ENCODE results near the gene ZNF91.
A peak's percentile ranks its signal among the peaks of the same experiment; 100 is the strongest.
"Not testable (repeated sequence)": the region's sequence is repeated elsewhere in the genome, so short reads cannot be mapped to it uniquely, and the experiment has no call there.

ZNF91 gene

GRCh38 chr19:23395041-23395721, at the start of gene ZNF91:
TSS of gene ZNF91 (minus strand) at chr19:23395471. CDS start at chr19:23395354, 117 bp downstream.
- peak; percentile 83 for DNase-seq

DNA sequence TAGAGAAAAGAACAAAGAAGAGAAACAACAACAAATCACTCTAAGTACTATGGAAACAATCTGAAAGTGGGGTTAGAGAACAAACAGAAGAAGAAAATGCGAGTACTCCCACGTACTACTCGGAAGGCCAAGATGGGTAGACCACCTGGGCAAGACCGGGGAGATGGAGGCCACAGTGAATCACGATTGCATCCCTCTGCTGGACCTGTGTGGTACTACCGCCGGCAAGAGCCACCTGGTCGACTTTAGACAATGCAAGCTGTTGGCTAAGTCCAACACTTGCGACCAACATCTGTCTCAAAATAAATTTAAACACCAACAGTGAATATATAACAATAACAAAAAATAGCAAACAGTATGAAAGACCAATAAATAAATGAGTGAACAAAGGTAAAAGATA, 45.5 kb upstream of the ZNF91 start:
- DNase-seq, result no peak

DNA sequence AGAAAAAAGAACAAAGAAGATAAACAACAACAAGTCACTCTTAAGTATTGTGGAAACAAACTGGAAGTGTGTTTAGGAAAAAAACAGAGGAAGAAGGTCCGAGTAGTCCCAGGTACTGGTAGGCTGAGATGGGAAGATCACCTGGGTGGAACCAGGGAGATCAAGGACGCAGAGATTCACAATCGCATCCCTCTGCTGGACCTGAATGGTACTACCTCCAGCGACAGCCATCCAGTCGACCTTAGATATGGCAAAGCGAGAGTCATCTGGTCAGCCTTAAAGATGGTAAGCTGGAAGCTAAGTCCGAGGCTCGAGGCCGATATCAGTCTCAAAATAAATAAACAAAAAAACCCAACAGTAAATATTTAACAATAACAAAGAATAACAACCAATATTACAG, 44.9 kb upstream of the ZNF91 start:
- DNase-seq, result no peak

DNA sequence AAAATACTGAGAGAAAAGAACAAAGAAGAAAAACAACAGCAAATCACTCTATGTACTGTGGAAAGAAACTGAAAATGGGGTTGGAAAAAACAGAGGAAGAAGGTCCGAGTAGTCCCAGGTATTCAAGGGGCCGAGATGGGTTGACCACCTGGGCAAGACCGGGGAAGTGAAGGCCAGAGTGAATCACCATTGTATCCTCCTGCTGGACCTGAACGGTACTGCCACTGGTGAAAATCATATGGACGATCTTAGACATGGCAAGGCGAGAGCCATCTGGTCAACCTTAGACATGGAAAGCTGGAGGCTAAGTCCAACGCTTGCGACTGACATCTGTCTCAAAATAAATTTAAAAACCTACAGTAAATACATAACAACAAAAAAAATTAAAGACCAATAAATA, 44.4 kb upstream of the ZNF91 start:
- DNase-seq, result no peak

DNA sequence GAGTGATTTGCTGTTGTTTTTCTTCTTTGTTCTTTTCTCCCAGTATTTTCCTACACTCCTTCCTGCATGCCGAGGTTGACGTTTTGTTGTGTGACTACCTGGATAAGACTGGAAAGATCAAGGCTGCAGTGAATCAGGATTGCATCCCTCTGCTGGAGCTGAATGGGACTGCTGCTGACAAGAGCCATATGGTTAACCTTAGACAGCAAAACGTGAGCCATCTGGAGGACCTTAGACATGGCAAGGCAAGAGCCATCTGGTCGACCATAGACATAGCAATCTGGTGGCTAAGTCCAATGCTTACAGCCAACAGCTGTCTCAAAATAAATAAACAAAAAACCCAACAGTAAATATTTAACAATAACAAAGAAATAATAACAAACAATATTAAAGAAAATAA, 42.6 kb upstream of the ZNF91 start:
- DNase-seq, result no peak

- no peak for DNase-seq
These were observed 41.7 kb upstream of the ZNF91 start for GRCh38 chr19:23436944-23437343.

DNA sequence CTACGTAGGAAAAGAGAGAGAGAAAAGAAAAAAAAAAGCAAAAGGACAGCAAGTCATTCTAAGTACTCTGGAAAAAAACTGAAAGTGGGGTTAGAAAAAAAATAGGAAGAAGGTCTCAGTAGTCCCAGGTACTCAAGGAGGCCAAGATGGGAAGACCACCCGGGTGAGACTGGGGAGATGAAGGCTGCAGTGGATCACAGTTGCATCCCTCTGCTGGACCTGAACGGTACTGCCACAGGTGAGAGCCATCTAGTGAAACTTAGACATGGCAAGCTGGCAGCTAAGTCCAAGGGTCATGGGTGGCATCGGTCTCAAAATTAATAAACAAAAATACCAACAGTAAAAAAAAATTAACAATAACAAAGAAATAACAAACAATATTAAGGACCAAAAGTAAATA, 41.0 kb upstream of the ZNF91 start:
- DNase-seq, result no peak

DNA sequence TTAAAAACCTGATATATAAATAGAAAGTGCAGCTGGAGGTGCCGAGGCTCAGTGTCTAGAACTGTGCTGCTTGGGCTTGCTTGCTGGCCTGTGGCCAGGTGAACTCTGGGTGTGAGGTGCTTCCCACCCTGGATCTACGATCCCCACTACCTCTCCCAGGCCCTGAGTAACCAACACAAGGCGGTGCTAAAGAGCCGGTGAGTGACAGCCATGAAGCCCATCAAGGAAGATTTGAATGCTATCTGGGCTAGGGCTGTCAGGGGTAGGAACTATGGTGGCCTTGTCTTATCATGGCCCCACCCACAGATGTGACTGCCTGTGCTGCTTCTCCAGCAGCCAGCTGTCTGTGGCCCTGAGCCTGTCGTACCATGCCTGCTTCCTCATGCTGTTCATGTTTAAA, 25.6 kb upstream of the ZNF91 start:
- DNase-seq, result no peak

GRCh38 chr19:23419261-23419660, 24.0 kb upstream of the ZNF91 start:
- DNase-seq, result not testable (repeated sequence)

GRCh38 chr19:23415561-23416191, 20.4 kb upstream of the ZNF91 start:
- DNase-seq, result no peak

DNA sequence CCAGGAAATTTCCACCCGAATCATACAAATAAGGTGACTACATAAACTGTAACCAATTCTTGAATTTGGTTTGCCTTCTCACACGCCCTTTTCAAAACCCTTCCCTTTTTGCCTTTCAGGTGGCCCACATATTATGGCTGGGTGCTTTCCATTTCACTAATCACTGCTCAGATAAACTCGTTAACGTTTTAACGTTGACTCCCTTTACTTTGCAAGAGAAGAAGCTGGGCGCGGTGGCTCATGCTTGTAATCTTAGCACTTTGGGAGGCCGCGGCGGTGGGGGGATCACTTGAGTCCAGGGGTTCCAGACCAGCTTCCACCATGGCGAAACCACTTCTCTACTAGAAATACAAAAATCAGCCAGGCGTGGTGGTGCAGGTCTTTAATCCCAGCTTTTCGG, 19.8 kb upstream of the ZNF91 start:
- DNase-seq, result no peak

DNA sequence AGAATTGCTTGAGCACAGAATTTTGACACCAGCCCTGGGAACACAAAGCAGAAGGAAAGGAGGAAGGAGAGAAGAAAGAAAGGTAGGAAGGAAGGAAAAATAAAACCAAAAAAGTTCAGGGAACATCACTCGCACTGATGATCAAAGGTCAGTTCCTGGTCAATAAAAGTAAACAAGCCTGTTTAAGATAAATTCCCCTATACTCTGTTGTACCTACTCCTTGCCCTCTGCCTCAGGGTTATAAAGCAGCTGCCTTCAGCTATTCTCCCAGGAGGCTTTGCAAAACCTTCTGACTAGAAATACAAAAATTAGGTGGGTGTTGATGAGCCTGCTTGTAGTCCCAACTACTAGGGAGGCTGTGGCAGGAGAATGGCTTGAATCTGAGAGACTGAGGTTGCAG, 14.9 kb upstream of the ZNF91 start:
- DNase-seq, result no peak

DNA sequence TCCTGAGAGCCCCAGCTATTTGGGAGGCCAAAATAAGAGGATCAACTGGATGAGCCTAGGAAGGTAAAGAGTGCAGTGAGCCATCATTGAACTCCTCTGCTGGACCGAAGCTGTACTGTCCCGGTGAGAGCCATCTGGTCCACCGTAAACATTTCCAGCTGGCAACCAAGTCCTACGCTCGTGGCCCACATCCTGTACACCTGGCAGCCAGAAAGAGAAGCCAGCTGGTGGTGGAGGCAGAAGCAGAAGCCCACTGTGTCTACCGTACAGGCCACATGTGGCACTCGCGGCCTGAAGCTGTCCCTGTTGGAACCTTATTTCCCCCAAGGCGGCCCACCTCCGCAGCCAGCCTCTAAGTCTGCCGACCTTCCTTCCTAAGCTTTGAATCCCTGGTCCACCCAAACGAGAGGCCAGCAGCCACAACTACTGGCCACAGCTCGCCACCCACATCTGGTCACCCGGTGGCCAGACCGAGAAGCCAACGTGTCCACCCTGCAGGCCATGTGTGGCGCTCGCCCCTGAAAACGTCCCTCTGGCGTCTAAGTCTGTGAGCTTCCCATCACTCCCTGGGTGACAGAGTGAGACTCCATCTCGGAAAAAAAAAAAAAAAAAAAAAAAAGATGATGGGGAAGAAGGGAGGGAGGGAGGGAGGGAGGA, 14.2 kb upstream of the ZNF91 start:
- no peak for DNase-seq

DNA sequence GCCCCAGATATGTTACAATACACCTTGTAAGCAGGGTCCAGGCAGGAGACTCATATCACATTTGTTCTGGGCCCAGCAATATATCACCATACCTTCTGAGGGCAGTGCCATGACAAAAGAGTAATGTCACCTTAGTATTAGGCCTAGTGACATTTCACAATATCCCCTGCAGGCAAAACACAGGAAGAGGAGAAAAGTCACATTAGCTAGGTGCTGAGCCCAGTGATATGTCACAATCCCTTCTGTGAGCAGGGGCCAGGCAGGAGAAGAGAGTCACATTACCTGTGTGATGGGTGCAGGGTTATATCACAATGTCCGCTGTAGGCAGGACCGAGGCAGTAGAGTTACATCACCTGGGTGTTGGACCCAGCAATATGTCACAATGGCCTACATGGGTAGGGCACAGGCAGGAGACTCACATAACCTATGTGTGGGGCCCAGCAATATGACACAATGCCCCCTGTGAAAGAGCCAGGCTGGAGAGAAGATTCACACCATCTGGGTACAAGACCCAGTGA, 12.4 kb upstream of the ZNF91 start:
- no peak for DNase-seq

- DNase-seq, result no peak
These were observed 11.4 kb upstream of the ZNF91 start for GRCh38 chr19:23406721-23407120.

DNA sequence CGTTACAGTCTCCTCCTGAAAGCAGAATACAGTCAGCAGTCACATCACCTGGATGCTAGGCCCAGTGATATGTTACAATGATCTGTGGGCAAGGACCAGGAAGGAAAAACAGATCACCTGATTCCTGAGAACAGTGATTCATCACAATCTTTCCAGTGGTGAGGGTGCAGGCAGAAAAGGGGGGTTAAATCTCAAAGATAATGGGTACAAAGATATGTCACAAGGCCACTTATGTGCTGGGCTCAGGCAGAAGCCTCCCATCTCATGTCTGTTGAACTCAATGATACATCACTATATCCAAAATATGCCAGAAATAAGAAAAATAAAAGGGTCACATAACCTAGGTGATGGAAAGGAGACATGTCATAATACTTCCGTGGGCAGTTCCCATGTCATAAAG, 10.8 kb upstream of the ZNF91 start:
- DNase-seq, result no peak

- no peak for DNase-seq
These were observed 9.4 kb upstream of the ZNF91 start for GRCh38 chr19:23404676-23405075.

DNA sequence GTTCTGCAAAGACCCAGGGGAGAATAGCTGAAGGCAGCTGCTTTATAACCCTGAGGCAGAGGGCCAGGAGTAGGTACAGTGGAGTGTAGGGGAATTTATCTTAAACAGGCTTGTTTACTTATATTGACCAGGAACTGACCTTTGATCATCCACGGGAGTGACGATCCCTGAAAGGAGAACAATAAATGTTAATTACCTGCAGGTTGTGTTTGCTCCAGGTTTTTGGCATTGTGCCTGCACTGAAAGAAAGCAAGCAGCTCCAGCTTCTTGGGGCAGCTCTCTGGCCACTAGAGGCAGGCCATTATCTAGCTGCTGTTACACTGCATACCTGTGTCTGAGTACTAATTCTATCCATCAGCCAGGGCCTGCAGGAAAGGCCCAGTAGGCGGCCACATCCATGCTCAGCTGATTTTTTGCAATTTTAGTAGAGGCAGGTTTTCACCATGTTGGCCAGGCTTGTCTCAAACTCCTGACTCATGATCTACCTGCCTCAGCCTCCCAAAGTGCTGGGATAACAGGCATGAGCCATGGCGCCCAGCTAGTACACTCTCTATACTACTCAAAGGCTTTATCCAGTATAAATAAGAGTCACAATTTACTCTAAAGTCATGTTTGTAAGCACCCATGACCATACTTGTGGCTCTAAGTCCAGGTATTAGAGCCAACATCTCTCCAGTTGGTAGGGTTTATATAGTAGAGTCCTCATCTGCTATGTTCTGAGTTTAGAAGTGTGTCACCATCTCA, 8.5 kb upstream of the ZNF91 start:
- no peak for DNase-seq

GRCh38 chr19:23403052-23403451, 7.8 kb upstream of the ZNF91 start:
- DNase-seq, result no peak

DNA sequence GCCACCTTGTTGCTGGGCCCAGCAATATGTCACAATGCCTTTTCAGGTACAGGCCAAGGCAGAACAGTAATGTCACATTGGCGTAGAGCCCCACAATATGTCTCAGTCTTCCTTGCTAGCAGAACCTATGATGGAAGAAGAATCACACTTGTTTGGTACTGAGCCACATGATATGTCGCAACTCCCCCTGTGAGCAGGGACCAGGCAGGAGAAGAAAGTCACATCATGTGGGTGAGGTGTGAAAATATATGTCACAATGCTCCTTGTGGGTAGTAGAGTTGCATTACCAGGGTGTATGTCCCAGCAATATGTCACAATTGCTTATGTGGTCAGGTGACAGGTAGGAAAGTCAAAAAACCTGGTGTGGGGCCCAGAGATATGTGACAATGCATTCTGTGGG, 7.1 kb upstream of the ZNF91 start:
- DNase-seq, result no peak

- DNase-seq, result no peak
These were observed 5.9 kb upstream of the ZNF91 start for GRCh38 chr19:23401086-23401610.

- DNase-seq, result no peak
These were observed 4.2 kb upstream of the ZNF91 start for GRCh38 chr19:23399443-23399842.

DNA sequence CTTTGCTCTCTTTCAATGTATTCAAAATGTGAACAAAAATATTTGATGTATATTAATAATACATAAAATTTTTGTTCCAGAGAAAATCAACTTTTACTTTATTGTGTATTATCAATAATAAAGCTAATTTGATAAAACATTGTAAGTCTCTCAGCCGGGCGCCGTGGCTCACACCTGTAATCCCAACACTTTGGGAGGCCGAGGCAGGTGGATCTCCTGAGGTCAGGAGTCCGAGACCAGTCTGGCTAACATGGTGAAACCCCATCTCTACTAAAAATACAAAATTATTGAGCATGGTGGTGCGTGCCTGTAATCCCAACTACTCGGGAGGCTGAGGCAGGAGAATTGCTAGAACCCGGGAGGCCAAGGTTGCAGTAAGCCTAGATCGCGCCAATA, 449 bp upstream of the ZNF91 start:
- DNase-seq, result not testable (repeated sequence)

Data from activated T-cell treated with anti-CD3 and anti-CD28 coated beads for 4 hours (primary cell).